Measurements from ENCODE around the gene NECTIN2. TPM values are rescaled to one million over a fixed set of nuclear protein-coding genes. Genes with fewer than 3 reads are reported as not detected.
"Not testable (repeated sequence)": the region's sequence is repeated elsewhere in the genome, so short reads cannot be mapped to it uniquely, and the experiment has no call there.

NECTIN2 gene
- polyA plus RNA-seq, 3 donors: 181 to 187 (median 187) TPM

DNA sequence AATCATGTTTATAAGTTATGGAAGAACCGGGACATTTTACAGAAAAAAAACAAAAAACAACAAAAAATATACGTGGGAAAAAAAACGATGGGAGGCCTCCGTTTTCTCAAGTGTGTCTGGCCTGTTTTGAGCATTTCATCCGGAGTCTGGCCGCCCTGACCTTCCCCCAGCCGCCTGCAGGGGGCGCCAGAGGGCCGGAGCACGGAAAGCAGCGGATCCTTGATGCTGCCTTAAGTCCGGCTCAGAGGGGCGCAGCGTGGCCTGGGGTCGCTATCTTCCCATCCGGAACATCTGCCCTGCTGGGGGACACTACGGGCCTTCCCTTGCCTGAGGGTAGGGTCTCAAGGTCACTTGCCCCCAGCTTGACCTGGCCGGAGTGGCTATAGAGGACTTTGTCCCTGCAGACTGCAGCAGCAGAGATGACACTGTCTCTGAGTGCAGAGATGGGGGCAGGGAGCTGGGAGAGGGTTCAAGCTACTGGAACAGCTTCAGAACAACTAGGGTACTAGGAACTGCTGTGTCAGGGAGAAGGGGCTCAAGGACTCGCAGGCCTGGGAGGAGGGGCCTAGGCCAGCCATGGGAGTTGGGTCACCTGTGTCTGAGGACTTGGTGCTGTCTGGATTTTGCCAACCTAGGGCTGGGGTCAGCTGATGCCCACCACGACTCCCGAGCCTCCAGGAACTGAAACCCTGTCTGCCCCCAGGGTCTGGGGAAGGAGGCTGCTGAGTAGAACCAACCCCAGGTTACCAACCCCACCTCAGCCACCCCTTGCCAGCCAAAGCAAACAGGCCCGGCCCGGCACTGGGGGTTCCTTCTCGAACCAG lies 57.7 kb downstream of the NECTIN2 start:
- no peak for DNase-seq

DNA sequence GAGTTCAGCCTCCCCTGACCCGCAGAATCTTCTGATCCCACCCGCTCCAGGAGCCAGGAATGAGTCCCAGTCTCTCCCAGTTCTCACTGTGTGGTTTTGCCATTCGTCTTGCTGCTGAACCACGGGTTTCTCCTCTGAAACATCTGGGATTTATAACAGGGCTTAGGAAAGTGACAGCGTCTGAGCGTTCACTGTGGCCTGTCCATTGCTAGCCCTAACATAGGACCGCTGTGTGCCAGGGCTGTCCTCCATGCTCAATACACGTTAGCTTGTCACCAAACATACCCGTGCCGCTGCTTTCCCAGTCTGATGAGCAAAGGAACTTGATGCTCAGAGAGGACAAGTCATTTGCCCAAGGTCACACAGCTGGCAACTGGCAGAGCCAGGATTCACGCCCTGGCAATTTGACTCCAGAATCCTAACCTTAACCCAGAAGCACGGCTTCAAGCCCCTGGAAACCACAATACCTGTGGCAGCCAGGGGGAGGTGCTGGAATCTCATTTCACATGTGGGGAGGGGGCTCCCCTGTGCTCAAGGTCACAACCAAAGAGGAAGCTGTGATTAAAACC lies 58.4 kb downstream of the NECTIN2 start:
- DNase-seq: no peak

GRCh38 chr19:44905437-44906160 lies 59.5 kb downstream of the NECTIN2 start, which contains the start of gene APOE:
TSS of gene APOE (plus strand) at chr19:44905796. CDS start at chr19:44906625, 829 bp downstream.
- DNase-seq: no peak

- no peak for DNase-seq
These were observed 61.5 kb downstream of the NECTIN2 start for GRCh38 chr19:44907613-44908012.

DNA sequence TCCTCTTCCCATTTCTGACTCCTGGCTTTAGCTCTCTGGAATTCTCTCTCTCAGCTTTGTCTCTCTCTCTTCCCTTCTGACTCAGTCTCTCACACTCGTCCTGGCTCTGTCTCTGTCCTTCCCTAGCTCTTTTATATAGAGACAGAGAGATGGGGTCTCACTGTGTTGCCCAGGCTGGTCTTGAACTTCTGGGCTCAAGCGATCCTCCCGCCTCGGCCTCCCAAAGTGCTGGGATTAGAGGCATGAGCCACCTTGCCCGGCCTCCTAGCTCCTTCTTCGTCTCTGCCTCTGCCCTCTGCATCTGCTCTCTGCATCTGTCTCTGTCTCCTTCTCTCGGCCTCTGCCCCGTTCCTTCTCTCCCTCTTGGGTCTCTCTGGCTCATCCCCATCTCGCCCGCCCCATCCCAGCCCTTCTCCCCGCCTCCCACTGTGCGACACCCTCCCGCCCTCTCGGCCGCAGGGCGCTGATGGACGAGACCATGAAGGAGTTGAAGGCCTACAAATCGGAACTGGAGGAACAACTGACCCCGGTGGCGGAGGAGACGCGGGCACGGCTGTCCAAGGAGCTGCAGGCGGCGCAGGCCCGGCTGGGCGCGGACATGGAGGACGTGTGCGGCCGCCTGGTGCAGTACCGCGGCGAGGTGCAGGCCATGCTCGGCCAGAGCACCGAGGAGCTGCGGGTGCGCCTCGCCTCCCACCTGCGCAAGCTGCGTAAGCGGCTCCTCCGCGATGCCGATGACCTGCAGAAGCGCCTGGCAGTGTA lies 62.2 kb downstream of the NECTIN2 start:
- no peak for DNase-seq

DNA sequence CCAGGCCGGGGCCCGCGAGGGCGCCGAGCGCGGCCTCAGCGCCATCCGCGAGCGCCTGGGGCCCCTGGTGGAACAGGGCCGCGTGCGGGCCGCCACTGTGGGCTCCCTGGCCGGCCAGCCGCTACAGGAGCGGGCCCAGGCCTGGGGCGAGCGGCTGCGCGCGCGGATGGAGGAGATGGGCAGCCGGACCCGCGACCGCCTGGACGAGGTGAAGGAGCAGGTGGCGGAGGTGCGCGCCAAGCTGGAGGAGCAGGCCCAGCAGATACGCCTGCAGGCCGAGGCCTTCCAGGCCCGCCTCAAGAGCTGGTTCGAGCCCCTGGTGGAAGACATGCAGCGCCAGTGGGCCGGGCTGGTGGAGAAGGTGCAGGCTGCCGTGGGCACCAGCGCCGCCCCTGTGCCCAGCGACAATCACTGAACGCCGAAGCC lies 62.8 kb downstream of the NECTIN2 start:
- DNase-seq: no peak

DNA sequence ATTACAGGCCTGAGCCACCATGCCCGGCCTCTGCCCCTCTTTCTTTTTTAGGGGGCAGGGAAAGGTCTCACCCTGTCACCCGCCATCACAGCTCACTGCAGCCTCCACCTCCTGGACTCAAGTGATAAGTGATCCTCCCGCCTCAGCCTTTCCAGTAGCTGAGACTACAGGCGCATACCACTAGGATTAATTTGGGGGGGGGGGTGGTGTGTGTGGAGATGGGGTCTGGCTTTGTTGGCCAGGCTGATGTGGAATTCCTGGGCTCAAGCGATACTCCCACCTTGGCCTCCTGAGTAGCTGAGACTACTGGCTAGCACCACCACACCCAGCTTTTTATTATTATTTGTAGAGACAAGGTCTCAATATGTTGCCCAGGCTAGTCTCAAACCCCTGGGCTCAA lies 63.7 kb downstream of the NECTIN2 start:
- DNase-seq: no peak

DNA sequence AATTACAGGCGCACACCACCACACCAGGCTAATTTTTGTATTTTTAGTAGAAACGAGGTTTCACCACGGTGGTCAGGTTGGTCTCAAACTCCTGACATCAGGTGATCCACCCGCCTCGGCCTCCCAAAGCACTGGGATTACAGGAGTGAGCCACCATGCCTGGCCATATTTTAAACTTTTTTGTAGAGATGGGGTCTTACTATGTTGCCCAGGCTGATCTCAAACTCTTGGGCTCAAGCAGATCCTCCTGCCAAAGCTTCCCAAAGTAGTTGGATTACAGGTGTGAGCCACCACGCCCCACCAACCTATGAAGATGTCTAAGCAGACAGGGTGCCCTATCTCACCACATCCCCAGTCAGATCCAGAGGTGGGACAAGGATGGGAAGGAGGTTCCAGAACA lies 65.8 kb downstream of the NECTIN2 start:
- DNase-seq: not testable (repeated sequence)

GRCh38 chr19:44912854-44913253 lies 66.8 kb downstream of the NECTIN2 start:
- no peak for DNase-seq

DNA sequence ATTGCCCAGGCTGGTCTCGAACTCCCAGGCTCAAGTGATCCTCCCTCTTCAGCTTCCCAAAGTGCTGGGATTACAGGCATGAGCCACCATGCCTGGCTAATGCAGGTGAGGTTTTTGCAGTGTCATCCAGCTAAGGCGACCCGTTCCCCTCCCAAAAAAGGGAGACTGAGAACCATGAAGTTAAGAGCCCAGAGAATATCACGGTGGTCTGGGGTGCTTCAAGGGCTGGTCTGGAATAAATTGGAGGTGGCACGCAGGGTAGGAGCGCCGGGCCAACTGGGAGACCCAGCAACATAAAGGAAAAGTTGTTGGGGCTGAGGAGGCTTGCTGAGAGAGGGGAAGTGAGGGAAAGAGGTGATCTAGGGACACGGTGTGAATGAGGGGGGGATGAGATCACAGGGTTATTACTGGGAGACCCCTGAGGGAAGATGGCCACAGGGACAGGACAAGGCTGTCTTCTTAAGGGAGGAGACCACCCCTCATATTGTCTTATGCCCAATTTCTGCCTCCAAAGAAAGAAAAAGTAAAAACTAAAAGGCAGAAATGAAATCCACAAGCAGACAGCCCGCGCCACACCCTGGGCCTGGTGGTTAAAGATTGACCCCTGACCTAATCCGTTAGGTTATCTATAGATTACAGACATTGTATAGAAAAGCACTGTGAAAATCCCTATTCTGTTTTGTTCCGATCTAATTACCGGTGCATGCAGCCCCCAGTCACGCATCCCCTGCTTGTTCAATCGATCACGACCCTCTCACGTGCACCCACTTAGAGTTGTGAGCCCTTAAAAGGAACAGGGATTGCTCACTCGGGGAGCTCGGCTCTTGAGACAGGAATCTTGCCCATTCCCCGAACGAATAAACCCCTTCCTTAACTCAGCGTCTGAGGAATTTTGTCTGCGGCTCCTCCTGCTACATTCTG lies 67.7 kb downstream of the NECTIN2 start:
- not testable (repeated sequence) for DNase-seq

DNA sequence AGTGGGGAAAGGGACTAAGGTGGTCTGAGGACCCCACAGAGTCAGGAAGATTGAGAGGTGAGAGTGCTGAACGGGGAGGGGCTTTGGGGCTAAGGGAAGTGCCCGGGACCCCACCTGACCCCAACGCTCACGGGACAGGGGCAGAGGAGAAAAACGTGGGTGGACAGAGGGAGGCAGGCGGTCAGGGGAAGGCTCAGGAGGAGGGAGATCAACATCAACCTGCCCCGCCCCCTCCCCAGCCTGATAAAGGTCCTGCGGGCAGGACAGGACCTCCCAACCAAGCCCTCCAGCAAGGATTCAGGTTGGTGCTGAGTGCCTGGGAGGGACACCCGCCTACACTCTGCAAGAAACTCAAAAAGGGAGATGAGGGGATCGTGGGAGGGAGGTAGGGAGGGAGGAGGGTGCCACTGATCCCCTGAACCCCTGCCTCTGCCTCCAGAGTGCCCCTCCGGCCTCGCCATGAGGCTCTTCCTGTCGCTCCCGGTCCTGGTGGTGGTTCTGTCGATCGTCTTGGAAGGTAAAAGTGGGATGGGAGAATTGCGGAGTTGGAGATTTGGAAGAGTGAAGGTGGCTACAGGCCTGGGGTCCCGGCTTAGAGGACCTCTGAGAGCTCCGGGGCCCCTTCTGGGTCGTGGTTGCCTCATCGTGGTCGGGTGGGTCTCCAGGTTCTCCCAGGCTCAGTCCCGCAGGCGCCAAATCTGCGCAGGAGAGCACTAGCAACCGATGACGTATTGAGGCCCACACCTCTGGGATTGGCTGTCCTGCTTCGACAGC lies 68.5 kb downstream of the NECTIN2 start, which contains the start of gene APOC1:
TSS of gene APOC1 (plus strand) at position 176 of the 774 bp plus-strand sequence. CDS start at position 460, 284 bp downstream.
- DNase-seq: peak; percentile 89

DNA sequence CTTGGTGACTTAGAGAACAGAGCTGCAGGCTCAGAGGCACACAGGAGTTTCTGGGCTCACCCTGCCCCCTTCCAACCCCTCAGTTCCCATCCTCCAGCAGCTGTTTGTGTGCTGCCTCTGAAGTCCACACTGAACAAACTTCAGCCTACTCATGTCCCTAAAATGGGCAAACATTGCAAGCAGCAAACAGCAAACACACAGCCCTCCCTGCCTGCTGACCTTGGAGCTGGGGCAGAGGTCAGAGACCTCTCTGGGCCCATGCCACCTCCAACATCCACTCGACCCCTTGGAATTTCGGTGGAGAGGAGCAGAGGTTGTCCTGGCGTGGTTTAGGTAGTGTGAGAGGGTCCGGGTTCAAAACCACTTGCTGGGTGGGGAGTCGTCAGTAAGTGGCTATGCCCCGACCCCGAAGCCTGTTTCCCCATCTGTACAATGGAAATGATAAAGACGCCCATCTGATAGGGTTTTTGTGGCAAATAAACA lies 78.2 kb downstream of the NECTIN2 start:
- no peak for DNase-seq

GRCh38 chr19:44925114-44925891 lies 79.2 kb downstream of the NECTIN2 start:
- no peak for DNase-seq

DNA sequence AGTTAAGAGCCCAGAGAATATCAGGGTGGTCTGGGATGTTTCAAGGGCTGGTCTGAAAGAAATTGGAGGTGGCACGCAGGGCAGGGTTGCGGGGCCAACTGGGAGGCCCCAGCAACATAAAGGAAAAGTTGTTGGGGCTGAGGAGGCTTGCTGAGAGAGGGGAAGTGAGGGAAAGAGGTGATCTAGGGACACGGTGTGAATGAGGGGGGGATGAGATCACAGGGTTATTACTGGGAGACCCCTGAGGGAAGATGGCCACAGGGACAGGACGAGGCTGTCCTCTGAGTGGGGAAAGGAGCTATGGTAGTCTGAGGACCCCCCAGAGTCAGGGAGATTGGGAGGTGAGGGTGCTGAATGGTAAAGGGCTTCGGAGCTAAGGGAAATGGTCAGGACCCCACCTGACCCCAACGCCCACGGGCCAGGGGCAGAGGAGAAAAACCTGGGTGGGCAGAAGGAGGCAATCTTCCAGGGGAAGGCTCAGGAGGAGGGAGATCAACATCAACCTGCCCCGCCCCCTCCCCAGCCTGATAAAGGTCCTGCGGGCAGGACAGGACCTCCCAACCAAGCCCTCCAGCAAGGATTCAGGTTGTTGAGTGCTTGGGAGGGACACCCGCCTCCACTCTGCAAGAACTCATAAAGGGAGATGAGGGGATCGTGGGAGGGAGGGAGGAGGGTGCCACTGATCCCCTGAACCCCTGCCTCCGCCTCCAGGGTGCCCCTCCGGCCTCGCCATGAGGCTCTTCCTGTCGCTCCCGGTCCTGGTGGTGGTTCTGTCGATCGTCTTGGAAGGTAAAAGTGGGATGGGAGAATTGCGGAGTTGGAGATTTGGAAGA lies 80.4 kb downstream of the NECTIN2 start:
- DNase-seq: not testable (repeated sequence)

- DNase-seq: no peak
These were observed 81.6 kb downstream of the NECTIN2 start for GRCh38 chr19:44927746-44928145.

DNA sequence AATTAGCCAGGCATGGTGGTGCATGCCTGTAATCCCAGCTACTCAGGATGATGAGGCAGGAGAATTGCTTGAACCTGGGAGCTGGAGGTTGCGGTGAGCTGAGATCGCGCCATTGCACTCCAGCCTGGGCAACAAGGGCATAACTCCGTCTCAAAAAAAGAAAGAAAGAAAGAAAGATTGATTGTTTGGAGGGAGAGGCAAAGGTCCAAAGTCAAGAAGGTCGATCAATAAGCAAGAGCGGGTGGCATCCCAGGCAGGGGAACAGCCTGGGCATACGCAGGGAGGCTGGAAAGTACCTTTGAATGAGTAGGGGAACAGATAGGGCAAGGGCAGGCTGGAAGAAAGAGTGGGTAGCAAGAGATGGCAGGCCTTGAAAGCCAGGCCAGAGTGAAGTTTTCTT lies 84.0 kb downstream of the NECTIN2 start:
- no peak for DNase-seq

- DNase-seq: no peak
These were observed 85.4 kb downstream of the NECTIN2 start for GRCh38 chr19:44931541-44931940.
